Keratinocyte (primary cell): ENCODE results near the gene SPATS2. TPM values are rescaled to one million over a fixed set of nuclear protein-coding genes. Genes with fewer than 3 reads are reported as not detected.

Source experiments
- DNase-seq: peaks from one replicate; pipeline ENCODE4 v3.0.0-alpha.2; 2011; ENCODE audit warnings: low read depth, missing footprints, low spot score
- FAIRE-seq: peaks from 2 replicates; lab custom pipeline; 2011; peaks lifted over from hg19 to GRCh38; lab: Jason Lieb, UNC
- H2AFZ ChIP-seq: 2 replicates; pipeline ENCODE4 v1.6.0; 2012; ENCODE audit warnings: low read length, control low read depth, inconsistent platforms; ENCODE audit not compliant: control insufficient read depth
- H3K27ac ChIP-seq: 2 replicates; pipeline ENCODE4 v1.5.1; 2011; ENCODE audit warnings: low read length; ENCODE audit not compliant: control insufficient read depth, insufficient read depth
- H3K27me3 ChIP-seq: 3 replicates; pipeline ENCODE4 v1.6.0; 2011; ENCODE audit warnings: low read length; ENCODE audit not compliant: control insufficient read depth, insufficient read depth; ENCODE audit errors: extremely low read depth
- H3K36me3 ChIP-seq, 2 experiments: 2 replicates in 1 of 2; 3 replicates in 1 of 2; pipeline ENCODE4 v1.5.1; 2011; ENCODE audit warnings: low read length in 2 of 2, mild to moderate bottlenecking in 1 of 2; ENCODE audit not compliant: control insufficient read depth in 2 of 2, insufficient read depth in 2 of 2; ENCODE audit errors: extremely low read depth in 1 of 2
- H3K4me1 ChIP-seq: 3 replicates; pipeline ENCODE4 v1.5.1; 2011; ENCODE audit warnings: low read length; ENCODE audit not compliant: control insufficient read depth, insufficient read depth; ENCODE audit errors: extremely low read depth
- H3K4me2 ChIP-seq: 3 replicates; pipeline ENCODE4 v1.6.0; 2011; ENCODE audit warnings: low read depth, low read length; ENCODE audit not compliant: control insufficient read depth, insufficient read depth; ENCODE audit errors: extremely low read depth
- H3K4me3 ChIP-seq, 3 experiments: fragments of 200-600 bp in 1 of 3; sonication (generic) in 1 of 3; 2 replicates in 2 of 3; 3 replicates in 1 of 3; pipeline ENCODE4 v1.5.1; 2011 to 2016; ENCODE audit warnings: low read length in 3 of 3, mild to moderate bottlenecking in 3 of 3, control low read depth in 2 of 3, inconsistent platforms in 1 of 3, low read depth in 1 of 3, mixed read lengths in 1 of 3, mixed run types in 1 of 3, moderate library complexity in 1 of 3; ENCODE audit not compliant: control insufficient read depth in 2 of 3, insufficient read depth in 2 of 3; ENCODE audit errors: extremely low read depth in 1 of 3
- H3K79me2 ChIP-seq: 2 replicates; pipeline ENCODE4 v1.6.0; 2012; ENCODE audit warnings: low read length; ENCODE audit not compliant: control insufficient read depth, insufficient read depth
- H3K9ac ChIP-seq: 3 replicates; pipeline ENCODE4 v1.6.0; 2011; ENCODE audit warnings: low read length; ENCODE audit not compliant: control insufficient read depth, insufficient read depth; ENCODE audit errors: extremely low read depth
- H3K9me1 ChIP-seq: 3 replicates; pipeline ENCODE4 v1.6.0; 2011; ENCODE audit warnings: low read length; ENCODE audit not compliant: control insufficient read depth, insufficient read depth; ENCODE audit errors: extremely low read depth
- H3K9me3 ChIP-seq: 2 replicates; pipeline ENCODE4 v1.5.1; 2012; ENCODE audit warnings: low read depth, low read length; ENCODE audit not compliant: control insufficient read depth
- H4K20me1 ChIP-seq: 3 replicates; pipeline ENCODE4 v1.6.0; 2011; ENCODE audit warnings: low read length; ENCODE audit not compliant: control insufficient read depth, insufficient read depth; ENCODE audit errors: extremely low read depth
- EZH2 ChIP-seq: IDR thresholded peaks from one replicate; pipeline ENCODE4 v1.6.1; 2012; ENCODE audit warnings: inconsistent platforms, mild to moderate bottlenecking, low read length, moderate library complexity
- dilution Hi-C: fragments of 300-500 bp; cut with MboI; formaldehyde crosslinking; loops from one replicate; pipeline ENCODE4 v1.7.0; 2020; ENCODE audit warnings: low sequenced_read_pairs; ENCODE audit not compliant: extremely low pct_ligation_motif_present
- polyA plus RNA-seq, 5 experiments: library from polyadenylated mRNA; depleted of rRNA in 3 of 5; stranded (reverse) in 3 of 5; stranded (forward) in 1 of 5; unstranded in 1 of 5; fragments of >200 nt; gene quantifications; 1 replicate in 1 of 5; 2 replicates in 3 of 5; 3 replicates in 1 of 5; pipeline versions ENCODE4 v1.2.1 to v1.2.3, GENCODE V29; 2011 to 2012; ENCODE audit warnings: missing spikeins in 2 of 5, low read depth in 1 of 5, low replicate concordance in 1 of 5
- TF ChIP-seq, protein P1 (sequence below), 3 experiments: IDR thresholded peaks in 1 of 3; conservative IDR thresholded peaks in 1 of 3; optimal IDR thresholded peaks in 1 of 3; 2 replicates in 2 of 3; 3 replicates in 1 of 3; pipeline versions ENCODE3 to v1.5.1; 2011; ENCODE audit warnings: low read length in 3 of 3, mild to moderate bottlenecking in 3 of 3, moderate library complexity in 2 of 3, control low read depth in 1 of 3, inconsistent platforms in 1 of 3; ENCODE audit not compliant: insufficient read depth in 2 of 3; ENCODE audit errors: extremely low read depth in 1 of 3

SPATS2 gene
- polyA plus RNA-seq, 1 donor (not counting 4 experiments of a cell fraction or from before 2014, with no cell fraction given): 47.9 TPM

DNA sequence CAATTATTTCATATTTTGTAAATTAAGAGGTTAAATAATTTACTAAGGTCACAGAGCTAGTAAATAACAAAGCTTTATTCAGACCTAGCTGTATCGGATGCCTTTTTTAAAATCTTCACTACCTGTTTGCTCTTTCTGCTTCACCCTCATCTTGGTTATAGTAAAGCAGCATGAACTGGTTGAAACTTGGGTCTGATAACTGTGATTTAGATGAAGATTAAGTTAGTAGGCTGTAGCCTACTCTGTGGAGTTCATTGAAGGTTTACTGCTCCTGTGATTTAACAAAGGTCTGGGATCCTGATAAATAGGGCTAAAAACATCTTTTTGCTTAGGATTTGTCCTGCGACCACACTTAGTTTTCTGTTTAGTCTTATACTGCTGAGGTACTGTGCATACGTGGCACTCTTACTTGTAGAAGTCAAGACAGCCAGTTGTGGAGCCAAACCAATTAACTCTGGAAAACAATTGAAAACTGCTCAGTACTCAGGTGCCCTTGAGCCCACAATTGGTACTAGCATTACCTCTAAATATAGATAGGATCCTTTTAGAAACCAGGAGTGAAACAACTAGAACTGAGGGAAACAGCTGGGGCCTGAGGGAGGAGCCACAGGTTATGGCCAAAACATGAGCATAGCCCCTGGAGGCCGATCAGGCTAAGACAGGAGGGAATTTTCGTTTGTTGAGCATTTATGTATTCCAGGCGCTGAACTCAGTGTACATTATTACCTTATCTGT lies 2.3 kb downstream of the SPATS2 start:
- dilution Hi-C loops: no loop called here
- Histone ChIP-seq H3K9me1 (no peaks in the 10 kb centered on the region), H3K9me3 (no peaks in the 10 kb centered on the region), H3K27ac (peak overlapping the region; percentile 24), H3K9ac (peak overlapping the region; percentile 34), H3K4me1 (peaks cover 34% of the 10 kb centered on the region), H2AFZ (no peak overlapping the region), H3K36me3 (peaks cover 2 to 4% of the 10 kb centered on the region in 2 experiments), H3K79me2 (peaks cover 76% of the 10 kb centered on the region), H3K4me2 (peak overlapping the region; percentile 73), H4K20me1 (peaks cover 5% of the 10 kb centered on the region), H3K4me3 (peak overlapping the region in 2 of 3 experiments; percentile 18 to 91), H3K27me3 (no peaks in the 10 kb centered on the region)
- TF ChIP-seq EZH2: no peak
- TF ChIP-seq, protein P1, sequence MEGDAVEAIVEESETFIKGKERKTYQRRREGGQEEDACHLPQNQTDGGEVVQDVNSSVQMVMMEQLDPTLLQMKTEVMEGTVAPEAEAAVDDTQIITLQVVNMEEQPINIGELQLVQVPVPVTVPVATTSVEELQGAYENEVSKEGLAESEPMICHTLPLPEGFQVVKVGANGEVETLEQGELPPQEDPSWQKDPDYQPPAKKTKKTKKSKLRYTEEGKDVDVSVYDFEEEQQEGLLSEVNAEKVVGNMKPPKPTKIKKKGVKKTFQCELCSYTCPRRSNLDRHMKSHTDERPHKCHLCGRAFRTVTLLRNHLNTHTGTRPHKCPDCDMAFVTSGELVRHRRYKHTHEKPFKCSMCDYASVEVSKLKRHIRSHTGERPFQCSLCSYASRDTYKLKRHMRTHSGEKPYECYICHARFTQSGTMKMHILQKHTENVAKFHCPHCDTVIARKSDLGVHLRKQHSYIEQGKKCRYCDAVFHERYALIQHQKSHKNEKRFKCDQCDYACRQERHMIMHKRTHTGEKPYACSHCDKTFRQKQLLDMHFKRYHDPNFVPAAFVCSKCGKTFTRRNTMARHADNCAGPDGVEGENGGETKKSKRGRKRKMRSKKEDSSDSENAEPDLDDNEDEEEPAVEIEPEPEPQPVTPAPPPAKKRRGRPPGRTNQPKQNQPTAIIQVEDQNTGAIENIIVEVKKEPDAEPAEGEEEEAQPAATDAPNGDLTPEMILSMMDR (optimal IDR thresholded peaks at IDR 0.05 in 1 of 3, IDR thresholded peaks at IDR 0.05 in 1 of 3, conservative IDR thresholded peaks at IDR 0.05 in 1 of 3; ENCODE audit: extremely low read depth in 1 of 3, insufficient read depth in 2 of 3, low read length in 3 of 3): peak; percentile 39 to 61 (median 43)
- DNase-seq (no peak), FAIRE-seq (no peak)

DNA sequence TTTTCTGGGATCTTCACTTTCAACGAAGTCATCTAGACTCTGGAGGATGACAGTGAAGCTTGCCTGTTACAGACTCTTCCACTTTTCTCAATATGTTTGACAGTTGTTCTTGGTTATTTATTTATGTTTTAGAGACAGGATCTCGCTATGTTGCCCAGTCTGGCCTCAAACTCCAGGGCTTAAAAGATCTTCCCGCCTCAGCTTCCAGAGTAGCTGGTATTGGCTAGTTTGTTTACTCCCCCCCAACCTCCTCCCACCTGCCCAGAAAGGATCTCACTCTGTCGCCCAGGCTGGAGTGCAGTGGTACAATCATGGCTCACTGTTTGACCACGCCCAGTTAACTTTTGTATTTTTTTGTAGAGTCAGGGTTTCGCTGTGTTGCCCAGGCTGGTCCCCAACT lies 3.3 kb downstream of the SPATS2 start:
- Histone ChIP-seq H3K9me1 (no peaks in the 10 kb centered on the region), H4K20me1 (peaks cover 6% of the 10 kb centered on the region), H2AFZ (no peak overlapping the region), H3K9me3 (no peaks in the 10 kb centered on the region), H3K27ac (no peak overlapping the region), H3K79me2 (peaks cover 85% of the 10 kb centered on the region), H3K4me1 (peaks cover 25% of the 10 kb centered on the region), H3K27me3 (no peaks in the 10 kb centered on the region), H3K9ac (no peak overlapping the region), H3K4me2 (peak overlapping the region; percentile 73), H3K36me3 (peaks cover 2 to 4% of the 10 kb centered on the region in 2 experiments), H3K4me3 (no peak overlapping the region)
- DNase-seq (no peak), FAIRE-seq (no peak)
- TF ChIP-seq, protein P1 (optimal IDR thresholded peaks at IDR 0.05 in 1 of 3, IDR thresholded peaks at IDR 0.05 in 1 of 3, conservative IDR thresholded peaks at IDR 0.05 in 1 of 3; ENCODE audit: extremely low read depth in 1 of 3, insufficient read depth in 2 of 3, low read length in 3 of 3): no peak
- TF ChIP-seq EZH2: no peak
- dilution Hi-C loops: no loop called here
